H1 (cell line): ENCODE data around the gene ERICH2. TPM values are rescaled to one million over a fixed set of nuclear protein-coding genes. Genes with fewer than 3 reads are reported as not detected.

ENCODE experiments used
- ASH2L ChIP-seq: fragments of 200-600, 300-600 bp; sonication (generic); IDR thresholded peaks from one replicate; pipeline ENCODE4 v1.7.1; 2017; ENCODE audit warnings: low read length
- CHD1 ChIP-seq: IDR thresholded peaks from 2 replicates; pipeline ENCODE4 v1.6.1; 2012; ENCODE audit warnings: low read depth, low read length, improper control_type of control experiment
- KDM4A ChIP-seq: IDR thresholded peaks from one replicate; pipeline ENCODE4 v1.7.1; 2012; ENCODE audit warnings: low read depth, mild to moderate bottlenecking, moderate library complexity, low read length, inconsistent platforms; ENCODE audit not compliant: severe bottlenecking
- RXRA ChIP-seq: IDR thresholded peaks from 2 replicates; pipeline ENCODE4 v1.6.1; 2011; ENCODE audit warnings: low read depth, mild to moderate bottlenecking, low read length, moderate library complexity; ENCODE audit not compliant: insufficient read depth
- SIN3A ChIP-seq, 2 experiments: IDR thresholded peaks in 1 of 2; conservative IDR thresholded peaks in 1 of 2; 2 replicates each; pipeline ENCODE4 v1.6.1; 2011 to 2012; ENCODE audit warnings: low read length in 2 of 2, improper control_type of control experiment in 1 of 2, low read depth in 1 of 2, mild to moderate bottlenecking in 1 of 2
- TAF1 ChIP-seq: IDR thresholded peaks from 2 replicates; pipeline ENCODE4 v1.6.1; 2011; ENCODE audit warnings: mild to moderate bottlenecking, low read depth, low read length
- TCF12 ChIP-seq: IDR thresholded peaks from 2 replicates; pipeline ENCODE4 v1.6.1; 2011; ENCODE audit warnings: low read depth, mild to moderate bottlenecking, low read length
- ZNF274 ChIP-seq: IDR thresholded peaks from 2 replicates; pipeline ENCODE4 v1.7.0; 2012; ENCODE audit warnings: low read length, borderline replicate concordance; ENCODE audit errors: extremely low read depth
- polyA plus RNA-seq, 7 experiments: library from polyadenylated mRNA; depleted of rRNA in 3 of 7; stranded (reverse) in 5 of 7; unstranded in 2 of 7; fragments of >200 nt in 5 of 7; fragments of 200-250 nt in 2 of 7; gene quantifications; 1 replicate in 5 of 7; 2 replicates in 1 of 7; 4 replicates in 1 of 7; pipeline versions ENCODE4 v1.2.1 to v1.2.3, GENCODE V29; 2011 to 2013; ENCODE audit warnings: missing spikeins in 2 of 7, mixed read lengths in 2 of 7
- total RNA-seq: library from RNA; stranded (reverse); fragmentation: NEBNext Ultra II Directional; extraction: Animal tissue kit (Norgen Biotek cat#: 25700); gene quantifications from 2 replicates; pipeline ENCODE4 v1.2.1, GENCODE V29; 2021

ERICH2 gene
- total and polyA plus RNA-seq, 2 of the 8 experiments (the other 6 are each of a cell fraction or from before 2014, with no cell fraction given) = 0.20 to 2.1 TPM

DNA sequence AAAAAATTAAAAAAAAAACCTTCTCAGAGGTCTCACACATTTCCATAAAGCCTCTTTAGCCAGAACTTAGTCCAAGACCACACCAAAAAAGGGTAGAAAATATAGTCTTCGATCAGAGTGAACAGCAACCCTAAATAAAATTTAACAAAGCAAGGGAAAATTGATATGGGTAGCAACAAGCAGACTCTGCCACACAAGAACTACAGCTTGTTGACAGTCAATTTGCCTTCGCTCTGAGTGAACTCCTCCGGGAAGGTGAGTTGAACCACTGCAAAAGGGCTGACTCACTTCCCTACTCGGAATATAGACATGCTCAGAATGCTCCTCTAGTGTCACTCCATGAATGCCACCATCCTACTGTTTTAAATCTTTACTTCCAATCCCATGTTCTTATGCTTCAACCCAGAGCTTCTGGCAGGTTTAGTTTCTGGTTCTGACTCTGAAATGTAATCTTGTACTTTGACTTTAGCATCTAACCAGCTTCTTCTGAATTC is 70.6 kb downstream of the ERICH2 start (continued):
- TF ChIP-seq TCF12 = no peak
- no peak for TF ChIP-seq TAF1
- no peak for TF ChIP-seq CHD1
- no peak for TF ChIP-seq SIN3A (conservative IDR thresholded peaks at IDR 0.05 in 1 of 2, IDR thresholded peaks at IDR 0.05 in 1 of 2; ENCODE audit: low read depth in 1 of 2, low read length in 2 of 2)
- TF ChIP-seq ASH2L = no peak
- no peak for TF ChIP-seq ZNF274
- TF ChIP-seq KDM4A = no peak
- TF ChIP-seq RXRA = no peak
